ENCODE results near the gene METTL2B. TPM values are rescaled to one million over a fixed set of nuclear protein-coding genes. Genes with fewer than 3 reads are reported as not detected.

Gene METTL2B
- total and polyA plus RNA-seq, 2 of the 8 experiments (the other 6 are each of a cell fraction or from before 2014, with no cell fraction given) = 14.6 to 43.5 TPM

DNA sequence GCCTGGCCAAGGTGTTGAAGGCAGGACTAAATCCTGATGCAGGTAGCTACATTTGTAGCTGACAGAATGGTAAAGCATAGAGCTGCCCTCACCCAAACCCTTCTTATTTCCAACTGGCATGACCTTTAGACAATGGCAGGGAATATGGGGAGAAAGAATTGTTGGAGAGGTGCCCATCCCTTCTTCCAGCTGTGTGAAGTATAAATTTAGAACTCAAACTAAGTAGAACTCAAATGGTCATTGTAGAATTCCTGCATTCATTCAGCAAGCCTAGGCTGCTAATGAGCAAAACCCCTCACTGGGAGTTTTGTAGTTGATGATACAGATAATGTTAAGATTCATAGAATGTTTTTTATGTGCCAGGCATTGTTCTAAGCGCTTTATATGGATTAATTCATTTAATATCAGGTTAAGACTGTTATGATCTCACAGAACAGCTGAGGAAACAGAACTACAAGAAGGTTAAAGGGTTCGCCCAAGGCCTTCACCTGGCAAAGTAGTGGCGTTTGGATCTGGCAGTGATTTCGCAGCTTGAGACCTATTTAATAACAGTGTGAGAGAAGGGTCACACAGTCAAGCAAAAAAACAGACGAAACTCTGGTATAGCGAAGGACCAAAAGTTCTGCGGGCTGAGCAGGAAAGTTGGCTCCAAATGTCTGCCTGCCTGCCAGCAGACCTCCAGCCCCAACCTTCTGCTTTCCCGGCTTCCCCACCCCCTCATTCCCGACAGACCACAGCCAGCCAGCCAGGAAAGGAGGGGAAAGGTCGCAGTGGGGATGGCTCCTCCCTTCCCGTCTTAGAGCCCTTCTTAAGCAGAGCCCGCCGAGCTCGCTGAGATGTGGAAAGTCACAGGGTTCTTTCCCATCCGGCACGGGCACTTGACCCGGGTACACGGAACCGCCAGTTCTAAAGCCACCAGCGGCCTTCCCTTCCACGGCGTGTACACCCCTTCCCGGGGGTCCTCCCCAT lies 22.4 kb upstream of the METTL2B start (continued):
- TF ChIP-seq, protein P1, sequence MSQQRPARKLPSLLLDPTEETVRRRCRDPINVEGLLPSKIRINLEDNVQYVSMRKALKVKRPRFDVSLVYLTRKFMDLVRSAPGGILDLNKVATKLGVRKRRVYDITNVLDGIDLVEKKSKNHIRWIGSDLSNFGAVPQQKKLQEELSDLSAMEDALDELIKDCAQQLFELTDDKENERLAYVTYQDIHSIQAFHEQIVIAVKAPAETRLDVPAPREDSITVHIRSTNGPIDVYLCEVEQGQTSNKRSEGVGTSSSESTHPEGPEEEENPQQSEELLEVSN (IDR thresholded peaks at IDR 0.05) = 0 out of 2 replicates have a peak, but pooled peaks have one; percentile 35
- TF ChIP-seq, protein P2, sequence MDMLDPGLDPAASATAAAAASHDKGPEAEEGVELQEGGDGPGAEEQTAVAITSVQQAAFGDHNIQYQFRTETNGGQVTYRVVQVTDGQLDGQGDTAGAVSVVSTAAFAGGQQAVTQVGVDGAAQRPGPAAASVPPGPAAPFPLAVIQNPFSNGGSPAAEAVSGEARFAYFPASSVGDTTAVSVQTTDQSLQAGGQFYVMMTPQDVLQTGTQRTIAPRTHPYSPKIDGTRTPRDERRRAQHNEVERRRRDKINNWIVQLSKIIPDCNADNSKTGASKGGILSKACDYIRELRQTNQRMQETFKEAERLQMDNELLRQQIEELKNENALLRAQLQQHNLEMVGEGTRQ (IDR thresholded peaks at IDR 0.05; ENCODE audit: low read length) = no peak
- TF ChIP-seq RFX5 (IDR thresholded peaks at IDR 0.05; ENCODE audit: borderline replicate concordance, low read depth, low read length) (no peak), JUN (IDR thresholded peaks at IDR 0.05; ENCODE audit: low read depth, low read length) (no peak), CBX5 (IDR thresholded peaks at IDR 0.05; ENCODE audit: low read depth, low read length) (no peak), GTF2F1 (IDR thresholded peaks at IDR 0.05; ENCODE audit: borderline replicate concordance, low read depth, low read length) (no peak), POLR2A (IDR thresholded peaks at IDR 0.05; ENCODE audit: control extremely low read depth in 1 of 2, low read depth in 2 of 2, low read length in 2 of 2) (no peak), ASH2L (IDR thresholded peaks at IDR 0.05; ENCODE audit: low read length) (no peak), SUZ12 (IDR thresholded peaks at IDR 0.05; ENCODE audit: low read length) (no peak), TCF12 (IDR thresholded peaks at IDR 0.05; ENCODE audit: low read depth, low read length) (no peak), EGR1 (IDR thresholded peaks at IDR 0.05; ENCODE audit: borderline replicate concordance, low read depth, low read length) (peak; percentile 64; the same call in 1 of the 2 replicates), RNF2 (IDR thresholded peaks at IDR 0.05; ENCODE audit: borderline replicate concordance, low read depth, low read length, missing control alignments, poor library complexity, severe bottlenecking) (no peak), SIRT6 (IDR thresholded peaks at IDR 0.05; ENCODE audit: low read length) (no peak), CREB1 (IDR thresholded peaks at IDR 0.05) (no peak), PHF8 (conservative IDR thresholded peaks at IDR 0.05; ENCODE audit: low read depth, low read length) (no peak), RAD21 (IDR thresholded peaks at IDR 0.05 in 1 of 2, conservative IDR thresholded peaks at IDR 0.05 in 1 of 2; ENCODE audit: low read depth in 2 of 2, low read length in 2 of 2) (no peak), SIN3A (conservative IDR thresholded peaks at IDR 0.05 in 1 of 2, IDR thresholded peaks at IDR 0.05 in 1 of 2; ENCODE audit: low read depth in 1 of 2, low read length in 2 of 2) (no peak), BCL11A (IDR thresholded peaks at IDR 0.05; ENCODE audit: low read depth in 2 of 2, low read length in 2 of 2) (no peak)
- TF ChIP-seq, protein P3, sequence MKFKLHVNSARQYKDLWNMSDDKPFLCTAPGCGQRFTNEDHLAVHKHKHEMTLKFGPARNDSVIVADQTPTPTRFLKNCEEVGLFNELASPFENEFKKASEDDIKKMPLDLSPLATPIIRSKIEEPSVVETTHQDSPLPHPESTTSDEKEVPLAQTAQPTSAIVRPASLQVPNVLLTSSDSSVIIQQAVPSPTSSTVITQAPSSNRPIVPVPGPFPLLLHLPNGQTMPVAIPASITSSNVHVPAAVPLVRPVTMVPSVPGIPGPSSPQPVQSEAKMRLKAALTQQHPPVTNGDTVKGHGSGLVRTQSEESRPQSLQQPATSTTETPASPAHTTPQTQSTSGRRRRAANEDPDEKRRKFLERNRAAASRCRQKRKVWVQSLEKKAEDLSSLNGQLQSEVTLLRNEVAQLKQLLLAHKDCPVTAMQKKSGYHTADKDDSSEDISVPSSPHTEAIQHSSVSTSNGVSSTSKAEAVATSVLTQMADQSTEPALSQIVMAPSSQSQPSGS (IDR thresholded peaks at IDR 0.05; ENCODE audit: low read length) = no peak
